ENCODE data around the gene REPS2.

DNA sequence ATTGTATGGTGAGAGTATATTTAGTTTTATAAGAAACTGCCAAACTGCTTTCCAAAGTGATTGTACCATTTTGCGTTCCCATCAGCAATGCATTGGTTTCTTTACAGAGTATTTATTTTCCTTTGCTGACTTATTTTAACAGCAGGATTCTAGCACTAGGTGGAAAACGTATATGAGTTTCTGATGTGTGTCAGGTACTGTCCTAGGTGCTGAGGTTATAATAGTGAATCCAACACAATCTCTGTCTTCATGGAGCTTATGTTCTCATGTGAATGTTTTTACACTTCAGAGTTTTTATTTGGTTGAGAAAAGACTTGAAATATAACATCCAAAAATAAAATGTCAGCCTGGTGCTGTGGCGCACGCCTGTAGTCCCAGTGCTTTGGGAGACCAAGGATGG, 4.0 kb downstream of the REPS2 start:
- TF ChIP-seq, protein P1, sequence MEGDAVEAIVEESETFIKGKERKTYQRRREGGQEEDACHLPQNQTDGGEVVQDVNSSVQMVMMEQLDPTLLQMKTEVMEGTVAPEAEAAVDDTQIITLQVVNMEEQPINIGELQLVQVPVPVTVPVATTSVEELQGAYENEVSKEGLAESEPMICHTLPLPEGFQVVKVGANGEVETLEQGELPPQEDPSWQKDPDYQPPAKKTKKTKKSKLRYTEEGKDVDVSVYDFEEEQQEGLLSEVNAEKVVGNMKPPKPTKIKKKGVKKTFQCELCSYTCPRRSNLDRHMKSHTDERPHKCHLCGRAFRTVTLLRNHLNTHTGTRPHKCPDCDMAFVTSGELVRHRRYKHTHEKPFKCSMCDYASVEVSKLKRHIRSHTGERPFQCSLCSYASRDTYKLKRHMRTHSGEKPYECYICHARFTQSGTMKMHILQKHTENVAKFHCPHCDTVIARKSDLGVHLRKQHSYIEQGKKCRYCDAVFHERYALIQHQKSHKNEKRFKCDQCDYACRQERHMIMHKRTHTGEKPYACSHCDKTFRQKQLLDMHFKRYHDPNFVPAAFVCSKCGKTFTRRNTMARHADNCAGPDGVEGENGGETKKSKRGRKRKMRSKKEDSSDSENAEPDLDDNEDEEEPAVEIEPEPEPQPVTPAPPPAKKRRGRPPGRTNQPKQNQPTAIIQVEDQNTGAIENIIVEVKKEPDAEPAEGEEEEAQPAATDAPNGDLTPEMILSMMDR (IDR thresholded peaks at IDR 0.05), result no peak
- no peak for TF ChIP-seq POLR2A (IDR thresholded peaks at IDR 0.05)
